PC-3 (cell line): ENCODE data around the gene RP2. TPM values are rescaled to one million over a fixed set of nuclear protein-coding genes. Genes with fewer than 3 reads are reported as not detected.

Source experiments
- ATAC-seq: fragments of 200-7000 bp; cut with Tn5 transposase; 2 replicates; pipeline ENCODE4 v1.9.1; 2020; ENCODE audit warnings: mild to moderate bottlenecking, moderate library complexity
- Bru-seq: library from RNA; stranded (reverse); fragments of 400-500 nt; gene quantifications from one replicate; lab custom pipeline; 2021; lab: Mats Ljungman, UMichigan
- BruChase-seq, 2 experiments: library from RNA; stranded (reverse); fragments of 400-500 nt; gene quantifications; one replicate each; lab custom pipeline; 2021; lab: Mats Ljungman, UMichigan
- BruUV-seq: library from RNA; stranded (reverse); fragments of 400-500 nt; replicated peaks from 2 replicates; lab custom pipeline; 2021; lab: Mats Ljungman, UMichigan
- CTCF ChIA-PET: fragments of 300-600 bp; sonication (Branson Sonifier 250); formaldehyde crosslinking; loops from one replicate; lab custom pipeline; 2022; ENCODE audit warnings: antibody characterized with exemption; lab: Charles Lee
- POLR2A ChIA-PET: fragments of 300-600 bp; sonication (Branson Sonifier 250); formaldehyde crosslinking; loops from one replicate; lab custom pipeline; 2022; ENCODE audit warnings: antibody characterized with exemption; ENCODE audit not compliant: unreplicated experiment; lab: Charles Lee
- DNase-seq: peaks from one replicate; pipeline ENCODE4 v3.0.0-alpha.2; 2015
- H2AFZ ChIP-seq: fragments of 300-600 bp; sonication (generic); 2 replicates; pipeline ENCODE4 v1.6.0; 2016; ENCODE audit warnings: antibody characterized with exemption, low read length
- H3F3A ChIP-seq: fragments of 300-600 bp; sonication (generic); one replicate; pipeline ENCODE4 v1.6.0; 2017; ENCODE audit warnings: antibody characterized with exemption, low read length, control low read depth, mild to moderate bottlenecking; ENCODE audit not compliant: unreplicated experiment
- H3K27ac ChIP-seq: fragments of 300-600 bp; sonication (generic); 2 replicates; pipeline ENCODE4 v1.5.1; 2016; ENCODE audit warnings: mild to moderate bottlenecking, low read length
- H3K27me3 ChIP-seq: fragments of 300-600 bp; sonication (generic); 2 replicates; pipeline ENCODE4 v1.6.1; 2016; ENCODE audit warnings: low read length, mixed read lengths
- H3K36me3 ChIP-seq: fragments of 300-600 bp; sonication (generic); 2 replicates; pipeline ENCODE4 v1.6.1; 2016; ENCODE audit warnings: low read depth, mixed run types, low read length, mixed read lengths
- H3K4me1 ChIP-seq: fragments of 300-600 bp; sonication (generic); 2 replicates; pipeline ENCODE4 v1.5.1; 2016; ENCODE audit warnings: low read length; ENCODE audit not compliant: insufficient read depth
- H3K4me2 ChIP-seq: fragments of 300-600 bp; sonication (generic); 2 replicates; pipeline ENCODE4 v1.6.0; 2016; ENCODE audit warnings: low read length
- H3K4me3 ChIP-seq: fragments of 300-600 bp; sonication (generic); 2 replicates; pipeline ENCODE4 v1.5.1; 2016; ENCODE audit warnings: mild to moderate bottlenecking, low read length, mixed read lengths
- H3K79me2 ChIP-seq: fragments of 300-600 bp; sonication (generic); 2 replicates; pipeline ENCODE4 v1.6.1; 2017; ENCODE audit warnings: low read length, mixed read lengths
- H3K9ac ChIP-seq: fragments of 300-600 bp; sonication (generic); 2 replicates; pipeline ENCODE4 v1.6.0; 2016; ENCODE audit warnings: mild to moderate bottlenecking, low read length
- H3K9me2 ChIP-seq: fragments of 300-600 bp; sonication (generic); replicated peaks from 2 replicates; pipeline ENCODE4 v1.6.1; 2016; ENCODE audit warnings: mixed run types, low read length, mixed read lengths
- H3K9me3 ChIP-seq: fragments of 300-600 bp; sonication (generic); 2 replicates; pipeline ENCODE4 v1.6.1; 2016; ENCODE audit warnings: low read length, mixed read lengths
- H4K20me1 ChIP-seq: fragments of 300-600 bp; sonication (generic); 2 replicates; pipeline ENCODE4 v1.6.1; 2016; ENCODE audit warnings: low read length, mixed read lengths
- EZH2 ChIP-seq: fragments of 300-600 bp; sonication (generic); IDR thresholded peaks from one replicate; pipeline ENCODE4 v1.6.1; 2017; ENCODE audit warnings: antibody characterized with exemption, mild to moderate bottlenecking, low read length; ENCODE audit not compliant: unreplicated experiment
- EZH2phosphoT487 ChIP-seq: fragments of 300-600 bp; sonication (generic); IDR thresholded peaks from 2 replicates; pipeline ENCODE4 v1.6.1; 2018; ENCODE audit warnings: mild to moderate bottlenecking, antibody characterized with exemption, low read length, borderline replicate concordance
- intact Hi-C: fragments of 100-400 bp; cut with micrococcal nuclease; formaldehyde crosslinking; loops from 2 replicates; pipeline ENCODE4 v1.9.0; 2023
- long read RNA-seq: library from polyadenylated mRNA; unstranded; transcript quantifications from one replicate; pipeline ENCODE4 v2.0.0, GENCODE V29; 2021; ENCODE audit not compliant: unreplicated experiment
- total RNA-seq: library from RNA; depleted of rRNA; stranded (reverse); fragments of >200 nt; gene quantifications from 2 replicates; pipeline ENCODE4 v1.2.3, GENCODE V29; 2014; rRNA removed
- TF ChIP-seq, protein P1 (sequence below): fragments of 300-600 bp; sonication (generic); conservative IDR thresholded peaks from 2 replicates; pipeline ENCODE4 v1.5.1; 2017; ENCODE audit warnings: antibody characterized with exemption, low read depth, mild to moderate bottlenecking, low read length

The RP2 gene
- 11.0 and 12.4 TPM in 2 replicates for total RNA-seq
- Bru-seq, nascent RNA = percentile 73 among the genes with signal in this experiment
- percentile 82 among the genes with signal in this experiment for BruChase-seq, experiment 1, labeled RNA remaining after a 6-hour chase
- percentile 74 among the genes with signal in this experiment for BruChase-seq, experiment 2, labeled RNA remaining after a 2-hour chase
- long read RNA-seq, transcript RP2-201 (5 exons, 3,803 nt) = major isoform, 43 of 50 reads
- long read RNA-seq, partial matches to known transcripts = 2 of 50 reads
- long read RNA-seq, other reads (novel, unspliced or antisense) = 5 of 50 reads

DNA sequence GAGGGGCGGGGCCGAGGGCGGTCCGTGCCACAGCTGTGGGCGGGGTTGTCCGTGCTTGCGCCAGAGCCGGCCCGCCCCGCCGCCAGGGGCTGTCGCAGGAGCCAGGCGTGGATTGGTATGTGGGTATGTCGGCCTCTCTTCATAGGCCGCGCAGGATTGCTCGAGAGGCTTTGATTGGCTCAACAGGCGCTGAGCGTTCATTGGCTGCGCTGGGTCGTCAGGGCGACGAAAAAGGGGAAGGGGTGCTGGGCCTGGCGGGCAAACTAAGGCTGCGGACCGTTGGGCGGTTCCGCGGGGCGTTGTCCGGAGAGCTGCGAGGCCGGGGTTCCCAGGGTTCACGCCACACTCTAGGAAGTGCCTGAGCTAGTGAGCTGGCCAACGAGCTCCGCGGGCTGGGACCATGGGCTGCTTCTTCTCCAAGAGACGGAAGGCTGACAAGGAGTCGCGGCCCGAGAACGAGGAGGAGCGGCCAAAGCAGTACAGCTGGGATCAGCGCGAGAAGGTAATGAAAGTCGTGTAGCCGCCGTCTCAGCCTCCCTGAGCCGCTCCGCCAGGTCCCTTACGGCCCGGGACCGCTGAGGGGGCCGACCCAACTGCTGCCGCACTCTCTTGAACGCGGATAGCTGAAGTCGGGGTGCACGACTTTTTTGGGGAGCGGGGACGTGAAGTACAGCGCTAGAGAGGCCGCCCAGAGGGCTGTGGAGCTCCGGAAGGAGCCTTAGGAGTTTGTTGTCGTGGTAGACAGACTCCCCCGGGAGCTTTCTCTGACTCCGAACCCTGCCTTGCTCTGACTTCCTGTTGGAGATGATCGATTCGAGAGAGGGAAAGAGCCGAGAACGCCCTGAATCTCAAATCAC lies at the start of gene RP2:
TSS of gene RP2 (plus strand) at position 343 of the 857 bp plus-strand sequence. CDS start at position 401, 58 bp downstream.
- H2AFZ ChIP-seq = peak within 1 kb of the TSS; percentile 84
- DNase-seq (peak; percentile 94), ATAC-seq (peak; percentile 95)
- H3K27ac ChIP-seq = peak within 1 kb of the TSS; percentile 68
- TF ChIP-seq EZH2phosphoT487 (no peak), EZH2 (no peak)
- TF ChIP-seq, protein P1, sequence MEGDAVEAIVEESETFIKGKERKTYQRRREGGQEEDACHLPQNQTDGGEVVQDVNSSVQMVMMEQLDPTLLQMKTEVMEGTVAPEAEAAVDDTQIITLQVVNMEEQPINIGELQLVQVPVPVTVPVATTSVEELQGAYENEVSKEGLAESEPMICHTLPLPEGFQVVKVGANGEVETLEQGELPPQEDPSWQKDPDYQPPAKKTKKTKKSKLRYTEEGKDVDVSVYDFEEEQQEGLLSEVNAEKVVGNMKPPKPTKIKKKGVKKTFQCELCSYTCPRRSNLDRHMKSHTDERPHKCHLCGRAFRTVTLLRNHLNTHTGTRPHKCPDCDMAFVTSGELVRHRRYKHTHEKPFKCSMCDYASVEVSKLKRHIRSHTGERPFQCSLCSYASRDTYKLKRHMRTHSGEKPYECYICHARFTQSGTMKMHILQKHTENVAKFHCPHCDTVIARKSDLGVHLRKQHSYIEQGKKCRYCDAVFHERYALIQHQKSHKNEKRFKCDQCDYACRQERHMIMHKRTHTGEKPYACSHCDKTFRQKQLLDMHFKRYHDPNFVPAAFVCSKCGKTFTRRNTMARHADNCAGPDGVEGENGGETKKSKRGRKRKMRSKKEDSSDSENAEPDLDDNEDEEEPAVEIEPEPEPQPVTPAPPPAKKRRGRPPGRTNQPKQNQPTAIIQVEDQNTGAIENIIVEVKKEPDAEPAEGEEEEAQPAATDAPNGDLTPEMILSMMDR = no peak
- H3F3A ChIP-seq = no peaks in the 10 kb centered on the region
- peaks cover 19% of the 10 kb centered on the region for H3K4me1 ChIP-seq
- peaks cover 5% of the 10 kb centered on the region; the same call in 1 of the 2 replicates for H4K20me1 ChIP-seq
- intact Hi-C loops = loop anchor here (1.0 kb wide), 1 partner anchor 66 kb away; no protein-coding TSS in a partner anchor
- peak within 1 kb of the TSS; percentile 82 for H3K9ac ChIP-seq
- peak within 1 kb of the TSS; percentile 82 for H3K4me3 ChIP-seq
- ChIA-PET CTCF (no interaction called here), POLR2A (interaction anchor here (0.6 kb wide), 2 partner anchors 35 to 66 kb away, joined by 3 to 7 read pairs; no protein-coding TSS in a partner anchor)
- no peaks in the 10 kb centered on the region for H3K36me3 ChIP-seq
- no peaks in the 10 kb centered on the region for H3K27me3 ChIP-seq
- TSS peak; percentile 64 for BruUV-seq
- H3K9me3 ChIP-seq = no peaks in the 10 kb centered on the region
- peaks cover 50% of the 10 kb centered on the region for H3K79me2 ChIP-seq
- peak within 1 kb of the TSS; percentile 89 for H3K4me2 ChIP-seq
- H3K9me2 ChIP-seq = no peaks in the 10 kb centered on the region

DNA sequence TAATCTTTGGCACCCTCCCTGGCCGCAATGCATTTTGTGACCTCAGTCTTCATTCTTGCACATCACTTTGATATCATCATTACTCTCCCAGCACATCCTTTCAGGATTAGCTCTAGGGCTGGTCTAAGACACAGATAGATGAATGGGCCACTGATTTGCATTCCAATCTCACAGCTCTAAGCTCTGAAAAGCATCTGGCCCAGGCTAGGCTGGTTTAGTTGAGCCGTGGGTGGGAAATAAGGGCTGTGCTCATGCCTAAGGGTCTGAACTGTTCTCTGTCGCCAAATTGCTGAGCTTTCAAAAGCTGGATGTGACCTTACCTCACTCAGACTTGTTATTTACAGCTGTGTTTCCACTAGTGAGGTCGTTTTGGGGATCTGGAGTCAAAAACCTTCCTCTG lies 47.9 kb upstream of the RP2 start:
- no peak for ATAC-seq
- ChIA-PET CTCF (no interaction called here), POLR2A (no interaction called here)
- no TSS peak for BruUV-seq
- H3K4me2 ChIP-seq = no peak overlapping the region
- TF ChIP-seq EZH2 (no peak), EZH2phosphoT487 (no peak)
- TF ChIP-seq, protein P1 = no peak
- H3K9me3 ChIP-seq = no peaks in the 10 kb centered on the region
- intact Hi-C loops = no loop called here
- no peaks in the 10 kb centered on the region for H3K9me2 ChIP-seq
- no peak for DNase-seq
- H3K9ac ChIP-seq = no peak overlapping the region
- no peaks in the 10 kb centered on the region for H3K27me3 ChIP-seq
- no peak overlapping the region for H3K4me3 ChIP-seq
- peaks cover 8% of the 10 kb centered on the region for H3F3A ChIP-seq
- H3K79me2 ChIP-seq = no peaks in the 10 kb centered on the region
- peaks cover 34% of the 10 kb centered on the region for H3K4me1 ChIP-seq
- no peak overlapping the region for H3K27ac ChIP-seq
- no peaks in the 10 kb centered on the region for H3K36me3 ChIP-seq
- no peak overlapping the region for H2AFZ ChIP-seq
- H4K20me1 ChIP-seq = no peaks in the 10 kb centered on the region
